Measurements from ENCODE around the gene PRDX2.

The PRDX2 gene

DNA sequence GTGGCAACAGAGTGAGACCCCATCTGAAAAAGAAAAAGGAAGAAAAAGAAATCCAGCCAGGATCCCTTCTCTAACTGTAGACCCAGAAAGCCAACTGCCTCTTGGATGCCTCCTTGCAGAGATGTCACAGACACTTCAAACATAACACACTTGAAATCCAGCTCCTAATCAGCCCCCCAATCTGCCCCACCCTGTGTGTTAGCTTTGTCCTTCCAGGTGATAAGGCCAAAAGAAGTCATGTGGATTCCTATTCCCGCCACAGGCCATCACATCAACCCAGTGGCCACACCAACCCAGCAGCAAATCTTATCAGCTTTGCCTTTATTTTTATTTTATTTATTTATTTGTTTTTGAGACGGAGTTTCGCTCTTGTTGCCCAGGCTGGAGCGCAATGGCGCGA, 41.9 kb downstream of the PRDX2 start:
- TF ChIP-seq JUND (IDR thresholded peaks at IDR 0.05; ENCODE audit: low read depth) = no peak
- in situ Hi-C loops (cut with HindIII; ENCODE audit: low pct_unique_long_range_greater_than_20kb, low sequenced_read_pairs) = no loop called here
- DNase-seq (ENCODE audit: low read depth in 1 of 2, low spot score in 1 of 2) = no peak

DNA sequence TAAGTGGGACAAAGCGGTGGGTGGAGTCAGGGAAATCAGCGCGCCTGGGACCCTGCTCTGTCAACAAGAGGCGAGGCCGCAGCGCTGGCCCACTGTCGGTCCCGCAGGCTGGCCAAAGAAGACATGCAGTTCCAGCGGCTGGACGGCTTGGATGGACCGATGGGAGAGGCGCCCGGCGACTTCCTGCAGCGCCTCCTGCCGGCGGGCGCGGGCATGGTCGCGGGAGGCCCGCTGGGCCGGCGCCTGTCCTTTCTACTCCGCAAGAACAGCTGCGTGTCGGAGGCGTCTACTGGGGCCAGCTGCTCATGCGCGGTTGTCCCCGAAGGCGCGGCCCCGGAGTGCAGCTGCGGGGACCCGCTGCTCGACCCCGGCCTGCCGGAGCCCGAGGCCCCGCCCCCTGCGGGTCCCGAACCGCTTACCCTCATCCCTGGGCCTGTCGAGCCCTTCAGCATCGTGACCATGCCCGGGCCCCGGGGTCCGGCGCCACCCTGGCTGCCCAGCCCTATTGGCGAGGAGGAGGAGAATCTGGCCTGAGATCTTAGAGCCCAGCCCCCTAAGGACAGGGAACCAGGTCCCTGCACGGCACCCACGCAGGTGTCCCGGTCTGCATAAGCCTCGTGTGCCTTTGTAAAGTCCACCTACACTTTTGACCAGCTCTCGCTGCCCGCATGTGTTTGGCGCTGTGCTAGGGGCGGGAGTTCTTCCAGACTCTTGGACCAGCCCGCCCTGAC, 43.9 kb downstream of the PRDX2 start:
- peak in 1 of 2 experiments; percentile 66 for DNase-seq (ENCODE audit: low read depth in 1 of 2, low spot score in 1 of 2)
- in situ Hi-C loops (cut with HindIII; ENCODE audit: low pct_unique_long_range_greater_than_20kb, low sequenced_read_pairs) = no loop called here
- no peak for TF ChIP-seq JUND (IDR thresholded peaks at IDR 0.05; ENCODE audit: low read depth)

DNA sequence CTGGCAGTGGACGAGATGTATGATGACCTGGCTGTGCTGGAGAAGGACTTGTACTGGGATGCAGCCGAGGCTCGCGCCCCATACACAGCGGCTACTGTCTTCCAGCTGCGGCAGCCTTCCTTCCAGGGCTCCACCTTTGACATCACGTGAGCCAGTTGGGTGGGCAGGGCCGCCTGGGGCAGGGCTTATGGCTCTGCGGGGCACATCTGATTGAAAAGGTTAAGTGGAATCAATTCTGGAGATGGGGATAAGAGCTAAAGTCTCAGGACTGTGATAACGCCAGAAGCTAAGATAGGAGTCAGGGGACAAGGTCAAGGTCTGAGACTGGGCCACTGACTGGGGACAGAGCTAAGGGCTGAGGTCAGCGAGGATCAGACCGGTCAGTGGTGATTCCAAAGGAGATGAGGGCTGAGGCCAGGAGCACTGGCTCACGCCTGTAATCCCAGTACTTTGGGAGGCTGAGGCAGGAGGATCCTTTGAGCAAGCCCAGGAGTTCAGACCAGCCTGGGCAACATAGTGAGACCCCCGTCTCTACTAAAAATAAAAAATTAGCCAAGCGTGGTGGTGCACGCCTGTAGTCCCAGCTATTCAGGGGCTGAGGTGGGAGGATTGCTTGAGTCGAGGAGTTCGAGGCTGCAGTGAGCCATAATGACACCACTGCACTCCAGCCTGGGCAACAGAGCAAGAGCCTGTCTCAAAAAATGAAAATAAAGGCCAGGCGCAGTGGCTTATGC, 45.3 kb downstream of the PRDX2 start:
- in situ Hi-C loops (cut with HindIII; ENCODE audit: low pct_unique_long_range_greater_than_20kb, low sequenced_read_pairs) = no loop called here
- no peak for TF ChIP-seq JUND (IDR thresholded peaks at IDR 0.05; ENCODE audit: low read depth)
- no peak for DNase-seq (ENCODE audit: low read depth in 1 of 2, low spot score in 1 of 2)

DNA sequence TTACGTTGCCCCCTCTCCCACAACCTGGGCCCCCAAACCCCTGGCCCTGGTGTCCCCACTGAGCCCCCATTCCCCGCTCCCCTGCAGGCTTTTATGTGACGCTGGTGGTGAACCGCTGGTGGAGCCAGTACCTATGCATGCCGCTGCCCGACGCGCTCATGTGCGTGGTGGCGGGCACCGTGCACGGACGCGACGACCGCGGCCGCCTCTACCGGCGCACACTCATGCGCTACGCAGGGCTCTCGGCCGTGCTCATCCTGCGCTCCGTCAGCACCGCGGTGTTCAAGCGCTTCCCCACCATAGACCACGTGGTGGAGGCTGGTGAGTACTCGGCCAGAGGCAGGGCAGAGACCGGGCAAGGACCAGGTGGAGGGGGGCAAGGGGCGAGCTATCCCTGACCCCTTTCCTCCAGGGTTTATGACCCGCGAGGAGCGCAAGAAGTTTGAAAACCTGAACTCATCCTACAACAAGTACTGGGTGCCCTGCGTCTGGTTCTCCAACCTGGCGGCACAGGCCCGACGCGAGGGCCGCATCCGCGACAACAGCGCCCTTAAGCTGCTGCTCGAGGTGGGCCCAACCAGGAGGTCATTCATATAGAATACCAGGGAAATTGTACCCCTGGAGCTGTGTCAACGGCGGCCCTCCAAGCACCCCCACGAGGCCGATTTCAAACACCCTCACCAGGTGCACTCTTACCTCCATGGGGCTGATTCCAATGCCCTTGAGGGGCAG, 47.0 kb downstream of the PRDX2 start:
- no peak for DNase-seq (ENCODE audit: low read depth in 1 of 2, low spot score in 1 of 2)
- TF ChIP-seq JUND (IDR thresholded peaks at IDR 0.05; ENCODE audit: low read depth) = no peak
- in situ Hi-C loops (cut with HindIII; ENCODE audit: low pct_unique_long_range_greater_than_20kb, low sequenced_read_pairs) = no loop called here

DNA sequence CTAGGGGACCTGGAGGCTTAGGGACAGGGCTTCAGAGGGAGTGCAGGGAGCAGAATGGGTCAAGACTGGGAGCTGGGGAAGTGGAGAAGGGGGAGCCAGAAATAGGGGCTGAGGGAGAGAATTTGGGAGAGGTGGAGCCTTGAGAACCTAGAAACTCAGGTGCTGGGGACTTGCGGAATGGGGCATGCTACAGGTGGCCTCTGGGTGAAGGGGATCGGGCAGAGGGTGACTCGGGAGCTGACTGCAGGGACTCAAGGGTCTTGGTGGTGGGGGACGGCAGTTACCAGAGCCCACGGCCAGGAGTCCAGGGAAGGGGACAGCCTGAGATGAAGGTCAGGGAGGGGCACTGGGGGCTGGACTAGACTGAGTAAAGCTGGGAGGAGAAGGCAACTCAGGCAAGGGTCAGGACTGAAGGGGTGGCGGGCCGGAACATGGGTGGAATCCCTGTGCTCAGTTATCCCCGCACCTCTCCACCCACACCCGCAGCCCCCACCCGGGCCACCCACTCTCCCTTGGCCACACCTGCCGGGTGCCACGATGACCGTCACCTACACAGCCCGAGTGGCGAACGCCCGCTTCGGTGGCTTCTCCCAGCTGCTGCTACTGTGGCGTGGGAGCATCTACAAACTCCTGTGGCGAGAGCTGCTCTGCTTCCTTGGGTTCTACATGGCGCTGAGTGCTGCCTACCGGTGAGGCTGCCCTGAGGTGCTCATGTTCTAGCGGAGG, 49.4 kb downstream of the PRDX2 start:
- TF ChIP-seq JUND (IDR thresholded peaks at IDR 0.05; ENCODE audit: low read depth) = no peak
- in situ Hi-C loops (cut with HindIII; ENCODE audit: low pct_unique_long_range_greater_than_20kb, low sequenced_read_pairs) = no loop called here
- DNase-seq (ENCODE audit: low read depth in 1 of 2, low spot score in 1 of 2) = no peak

DNA sequence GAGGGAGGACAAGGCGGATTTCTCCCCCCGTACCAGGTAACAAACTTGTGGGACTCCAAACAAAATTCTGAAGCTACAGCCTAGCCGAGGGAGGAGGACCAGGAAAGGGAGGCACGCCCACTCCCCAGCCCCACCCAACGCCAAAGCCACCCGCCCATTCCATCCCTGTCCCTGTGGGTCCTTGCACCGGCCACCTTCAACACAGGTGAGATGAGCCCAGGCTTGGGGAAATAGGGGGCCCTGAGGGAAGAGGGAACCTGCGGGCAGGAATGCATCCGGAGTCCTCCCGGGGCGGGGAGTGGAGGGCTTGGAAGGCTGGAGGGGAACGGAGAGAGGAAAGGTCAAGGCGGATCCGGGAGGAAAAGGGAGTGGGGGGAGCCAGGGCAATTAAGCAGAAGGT, 50.0 kb downstream of the PRDX2 start, which contains the start of gene BEST2:
Gene BEST2 (plus strand): TSS at position 157 of the 400 bp plus-strand sequence. CDS start 802 bp downstream, outside the sequence.
- DNase-seq (ENCODE audit: low read depth in 1 of 2, low spot score in 1 of 2) = no peak
- in situ Hi-C loops (cut with HindIII; ENCODE audit: low pct_unique_long_range_greater_than_20kb, low sequenced_read_pairs) = no loop called here
- TF ChIP-seq JUND (IDR thresholded peaks at IDR 0.05; ENCODE audit: low read depth) = no peak

DNA sequence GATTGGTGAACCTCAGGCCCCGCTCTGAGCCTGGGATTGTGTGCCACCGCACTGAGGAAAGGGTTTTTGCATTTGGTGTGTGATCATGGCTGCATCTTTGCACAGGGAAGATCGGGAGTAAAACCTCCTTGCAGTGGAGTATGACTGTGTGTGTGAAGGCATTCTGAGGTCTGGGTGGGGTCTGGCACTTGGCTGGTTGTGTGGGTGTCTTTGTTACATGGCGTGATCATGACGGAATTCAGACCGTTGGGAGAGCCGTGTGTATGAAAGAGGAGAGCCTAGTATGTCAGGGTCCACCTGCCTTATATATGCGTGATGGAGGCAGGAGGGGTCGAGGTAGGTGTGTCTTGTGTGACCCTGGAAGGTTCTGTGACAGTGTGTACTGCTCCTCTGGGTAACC, 50.7 kb downstream of the PRDX2 start:
- DNase-seq (ENCODE audit: low read depth in 1 of 2, low spot score in 1 of 2) = no peak
- no peak for TF ChIP-seq JUND (IDR thresholded peaks at IDR 0.05; ENCODE audit: low read depth)
- in situ Hi-C loops (cut with HindIII; ENCODE audit: low pct_unique_long_range_greater_than_20kb, low sequenced_read_pairs) = no loop called here

DNA sequence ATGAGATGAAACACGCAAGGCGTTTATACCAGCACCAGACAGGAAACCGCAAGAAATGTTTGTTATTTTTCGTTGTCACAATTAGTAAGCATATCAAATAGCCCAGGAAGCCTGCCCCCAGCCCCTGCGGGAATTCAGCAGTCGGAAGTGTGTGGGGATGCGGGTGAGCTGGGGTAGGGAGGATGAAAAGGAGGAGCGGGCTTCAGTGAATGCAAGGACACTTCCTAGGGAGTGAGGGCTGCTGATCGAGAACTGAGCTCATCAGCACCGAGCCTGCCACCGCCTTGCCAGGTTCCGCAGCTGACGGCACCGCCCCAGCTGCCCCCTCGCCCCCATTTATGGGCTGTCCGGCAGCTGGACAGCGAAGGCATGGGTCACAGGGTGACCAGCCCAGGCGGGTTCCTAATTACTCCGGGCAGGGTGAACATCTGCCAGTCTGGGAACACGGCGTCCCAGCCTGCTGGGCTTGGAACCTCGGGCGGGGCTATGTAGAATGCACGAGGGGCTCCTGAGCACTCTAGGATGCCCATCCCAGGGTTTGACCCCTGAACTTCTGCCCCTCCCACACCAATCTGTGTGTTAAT, 51.6 kb downstream of the PRDX2 start:
- no peak for DNase-seq (ENCODE audit: low read depth in 1 of 2, low spot score in 1 of 2)
- TF ChIP-seq JUND (IDR thresholded peaks at IDR 0.05; ENCODE audit: low read depth) = no peak
- in situ Hi-C loops (cut with HindIII; ENCODE audit: low pct_unique_long_range_greater_than_20kb, low sequenced_read_pairs) = no loop called here

DNA sequence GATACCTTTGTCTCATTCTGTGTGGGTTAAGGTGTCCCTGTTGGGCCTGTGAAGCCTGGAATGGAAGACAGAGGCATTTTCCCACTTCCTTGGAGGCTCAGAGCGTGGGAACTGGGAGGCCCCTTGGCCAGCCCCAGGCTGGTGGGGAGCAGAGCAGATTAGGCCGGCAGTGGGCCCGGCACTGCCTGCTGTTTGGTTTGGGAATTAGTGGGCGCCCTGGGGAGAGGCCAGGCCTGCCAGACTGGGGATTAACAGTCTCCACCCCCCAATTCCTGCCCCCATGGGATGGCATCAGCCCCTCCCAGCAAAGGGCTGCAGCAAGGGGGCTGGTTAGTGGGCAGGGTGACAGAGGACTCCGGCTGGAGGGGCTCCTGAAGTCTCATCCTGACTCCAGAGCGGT, 53.1 kb downstream of the PRDX2 start:
- no peak for DNase-seq (ENCODE audit: low read depth in 1 of 2, low spot score in 1 of 2)
- in situ Hi-C loops (cut with HindIII; ENCODE audit: low pct_unique_long_range_greater_than_20kb, low sequenced_read_pairs) = no loop called here
- TF ChIP-seq JUND (IDR thresholded peaks at IDR 0.05; ENCODE audit: low read depth) = no peak
